Stimulated activated CD4-positive, alpha-beta T cell treated with anti-CD3 and anti-CD28 coated beads, Interleukin-1b, Interleukin-23, amount 100 ng/mL, for 1 hour (primary cell): Measurements from ENCODE around the gene MAN1A1.

Source experiments
- DNase-seq, 2 donors: peaks; one replicate each; pipeline ENCODE4 v3.0.0-alpha.2; 2020; ENCODE audit warnings: low read depth in 2 of 2

MAN1A1 gene

DNA sequence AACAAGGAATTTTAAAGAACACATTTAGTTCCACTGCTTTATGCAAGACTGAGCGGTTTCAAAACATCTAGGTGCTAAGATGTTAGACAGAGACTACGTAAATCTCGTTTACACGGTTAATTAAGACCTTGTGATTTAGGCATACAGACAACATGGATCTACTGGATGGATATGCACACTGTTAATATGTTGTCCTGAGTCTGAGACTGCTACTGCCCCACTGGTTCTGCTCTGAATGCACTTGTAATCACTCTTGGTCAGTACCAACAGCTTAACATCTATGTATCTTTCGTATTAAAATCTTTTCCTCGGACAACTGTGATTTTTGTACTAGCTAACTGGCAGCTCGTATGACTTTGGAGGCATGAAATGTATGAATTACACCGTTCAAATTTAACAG is 3.1 kb downstream of the MAN1A1 start:
- no peak for DNase-seq

DNA sequence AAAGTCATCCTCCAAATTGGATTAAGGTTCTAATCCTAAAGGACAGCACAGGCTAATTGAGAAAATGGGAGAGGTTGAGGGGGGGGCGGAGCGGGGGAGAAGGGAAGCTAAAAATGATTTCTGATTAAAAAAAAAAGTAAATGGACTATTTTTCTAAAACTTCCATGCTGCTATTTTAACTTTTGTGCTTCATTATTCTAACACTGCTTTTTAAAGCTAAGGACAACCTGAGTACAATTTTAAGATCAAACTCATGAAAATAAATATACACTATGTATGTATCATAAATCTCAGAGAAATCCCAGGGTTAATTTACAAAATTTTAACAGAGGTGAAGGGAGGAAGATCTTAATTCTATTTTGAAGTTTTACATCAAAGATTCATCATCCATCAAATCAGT is 4.4 kb downstream of the MAN1A1 start:
- DNase-seq: no peak

DNA sequence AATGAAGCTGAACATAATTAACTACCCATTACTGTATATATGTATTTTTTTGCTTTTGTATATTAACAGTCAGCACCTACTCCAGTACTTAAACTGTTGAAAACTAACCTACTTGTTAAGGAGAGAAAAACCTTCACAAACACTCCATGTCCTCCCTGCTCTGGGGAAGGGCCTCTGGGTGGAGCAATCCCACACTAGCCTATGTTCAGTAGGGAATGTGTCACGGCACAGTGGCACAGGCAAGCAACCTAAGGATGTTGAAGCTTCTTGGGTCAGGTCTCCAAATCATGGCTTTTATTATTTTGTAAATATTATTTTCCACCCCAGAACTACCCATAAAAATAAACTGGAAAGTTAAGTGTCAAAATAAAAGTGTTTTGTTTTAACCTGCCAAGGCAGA is 5.3 kb downstream of the MAN1A1 start:
- no peak for DNase-seq

DNA sequence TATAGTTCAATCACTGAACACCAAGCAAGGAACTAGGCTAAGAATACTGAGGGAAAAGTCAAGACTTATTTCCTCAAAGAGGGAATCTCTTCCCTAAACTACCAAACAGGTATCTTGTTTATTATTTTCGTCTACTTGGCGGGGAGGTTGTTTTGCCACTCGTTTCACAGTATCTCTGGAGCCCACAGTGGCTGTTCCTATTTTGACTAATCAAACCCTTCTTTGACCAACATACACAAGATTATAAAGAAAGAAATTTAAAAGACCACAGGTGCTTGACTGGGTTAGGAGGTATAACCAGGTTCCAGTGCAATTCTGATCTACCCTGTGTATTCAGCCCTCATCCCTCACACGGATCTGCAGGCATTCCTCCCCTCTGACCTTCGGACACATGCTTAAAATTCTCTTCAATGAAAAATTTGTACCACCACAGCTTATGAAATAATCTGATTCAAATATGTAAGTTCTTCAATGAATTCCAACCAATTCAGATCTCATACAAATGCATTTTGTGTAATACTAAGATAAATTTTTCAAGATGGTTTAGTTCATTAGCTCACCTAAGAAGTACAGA is 5.9 kb downstream of the MAN1A1 start:
- DNase-seq: no peak

DNA sequence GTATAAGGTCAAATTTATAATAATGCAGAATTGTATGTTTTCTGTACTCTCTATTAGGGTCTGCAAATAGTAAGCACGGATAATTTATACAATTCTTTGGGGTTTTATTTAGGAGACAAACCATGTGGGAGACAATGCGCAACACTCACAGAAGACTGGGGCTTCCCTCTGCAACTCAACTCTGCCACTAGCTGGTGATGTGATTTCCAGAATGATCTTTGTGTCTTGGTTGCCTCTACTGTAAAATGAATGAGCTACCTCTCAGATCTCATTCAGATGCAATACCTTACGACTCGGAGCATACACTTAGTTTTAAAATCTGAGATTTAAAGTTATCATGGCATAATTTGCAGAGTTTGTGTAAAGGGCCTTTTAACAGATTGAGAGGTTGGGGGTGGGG is 6.4 kb downstream of the MAN1A1 start:
- no peak for DNase-seq

DNA sequence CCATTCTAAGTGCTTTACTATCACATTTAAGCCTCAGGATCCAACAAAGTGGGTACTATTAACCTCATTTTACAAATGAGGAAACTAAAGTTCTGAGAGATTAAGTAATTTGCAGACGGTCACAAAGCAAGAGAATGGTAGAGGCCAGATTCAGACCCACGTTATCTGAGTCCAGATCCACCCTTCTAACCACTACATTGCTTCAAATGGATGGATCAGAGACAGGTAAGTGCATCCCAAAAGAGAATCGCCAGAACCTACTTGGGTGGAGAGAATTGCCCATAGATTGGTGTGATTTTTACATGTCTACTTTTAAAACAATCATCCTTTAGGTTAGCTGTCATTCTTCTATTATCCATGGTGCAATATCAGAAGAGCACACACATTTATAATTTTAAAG is 7.1 kb downstream of the MAN1A1 start:
- DNase-seq: no peak

DNA sequence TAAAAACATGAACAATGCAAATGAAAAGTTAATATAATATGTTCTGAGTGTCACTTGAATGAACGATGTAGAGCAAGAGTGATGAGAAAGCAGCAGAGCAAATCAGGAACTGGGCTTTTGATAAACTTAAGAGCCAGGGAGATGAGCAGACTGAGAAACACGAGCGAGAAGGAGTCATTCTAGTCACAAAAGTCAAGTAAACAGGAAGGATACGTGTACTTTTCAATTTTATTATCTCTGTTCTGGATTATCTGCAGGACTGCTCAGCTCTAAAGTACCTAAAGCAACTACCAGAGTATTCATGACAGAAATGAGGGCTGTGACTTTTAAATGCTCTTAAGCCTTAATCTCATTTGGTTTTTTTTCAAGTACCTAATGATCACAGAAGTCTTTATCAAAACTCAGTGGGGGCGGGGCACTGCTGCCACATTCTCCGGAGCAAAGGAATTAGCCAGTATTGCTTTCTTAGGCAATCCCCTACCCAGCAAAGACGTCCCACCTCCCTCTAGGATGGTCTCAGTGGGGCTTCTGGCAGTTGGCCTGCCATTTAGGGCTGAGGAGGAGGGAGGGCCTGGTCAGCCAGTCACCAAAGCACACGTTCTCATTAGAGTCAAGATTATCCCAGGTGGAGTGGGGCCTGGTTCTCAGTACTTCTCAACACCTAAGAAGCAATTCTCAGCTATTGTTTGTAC is 8.6 kb downstream of the MAN1A1 start:
- no peak for DNase-seq

DNA sequence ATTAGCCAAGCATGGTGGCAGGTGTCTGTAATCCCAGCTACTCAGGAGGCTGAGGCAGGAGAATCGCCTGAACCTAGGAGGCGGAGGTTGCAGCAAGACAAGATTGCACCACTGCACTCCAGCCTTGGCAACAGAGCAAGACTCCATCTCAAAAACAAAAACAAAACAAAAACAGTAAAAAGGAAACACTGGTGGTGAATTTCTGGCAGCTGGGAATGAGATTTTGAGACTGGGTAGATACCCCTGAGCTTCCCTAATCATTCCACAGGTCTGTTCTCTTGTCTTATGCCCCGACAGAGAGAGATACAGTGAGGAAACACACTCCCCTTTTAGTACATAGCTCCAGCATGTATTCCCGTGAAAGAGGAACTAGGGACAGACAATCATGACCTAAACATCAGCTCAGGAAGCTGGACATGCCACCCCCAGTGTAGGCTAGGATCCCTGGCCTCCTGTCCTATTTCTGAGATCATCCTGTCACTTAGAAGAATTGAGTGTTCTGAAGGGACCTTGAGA is 9.6 kb downstream of the MAN1A1 start:
- DNase-seq: no peak

DNA sequence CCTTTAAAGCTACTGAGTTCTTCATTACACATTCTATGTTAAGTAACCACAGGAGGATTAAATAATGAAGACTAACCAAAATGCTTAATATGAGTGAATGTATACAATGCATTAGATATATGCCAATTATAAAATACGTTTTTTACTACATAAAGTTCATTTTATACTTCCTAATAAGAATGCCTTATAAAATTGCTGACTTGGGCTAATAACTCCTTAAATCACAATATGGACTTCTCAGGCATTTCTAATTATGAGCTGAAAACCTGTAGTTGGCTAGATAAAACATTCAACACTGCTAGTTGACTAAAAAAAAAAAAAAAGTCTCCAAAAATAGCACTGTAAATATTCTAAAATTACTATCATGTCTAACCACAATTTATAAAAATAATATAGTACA is 11.8 kb downstream of the MAN1A1 start:
- DNase-seq: no peak

DNA sequence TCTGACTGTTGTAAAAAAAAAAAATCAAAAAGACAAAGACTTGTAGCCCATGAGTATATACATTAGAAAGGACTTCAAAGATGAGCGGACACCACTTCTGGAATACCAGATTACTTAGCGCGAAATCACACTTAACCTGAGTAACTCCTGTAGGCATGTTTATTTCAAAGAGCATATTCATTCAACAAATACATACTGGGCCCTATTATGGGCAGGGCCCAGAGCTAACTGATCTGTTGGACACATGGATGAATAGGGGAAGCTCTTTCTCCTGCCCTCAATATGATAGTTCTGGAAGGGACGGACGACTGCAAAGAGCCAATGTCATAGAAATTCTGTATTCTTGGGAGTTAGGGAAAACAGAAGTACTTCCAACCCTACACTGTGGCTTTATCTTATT is 12.3 kb downstream of the MAN1A1 start:
- DNase-seq: no peak

DNA sequence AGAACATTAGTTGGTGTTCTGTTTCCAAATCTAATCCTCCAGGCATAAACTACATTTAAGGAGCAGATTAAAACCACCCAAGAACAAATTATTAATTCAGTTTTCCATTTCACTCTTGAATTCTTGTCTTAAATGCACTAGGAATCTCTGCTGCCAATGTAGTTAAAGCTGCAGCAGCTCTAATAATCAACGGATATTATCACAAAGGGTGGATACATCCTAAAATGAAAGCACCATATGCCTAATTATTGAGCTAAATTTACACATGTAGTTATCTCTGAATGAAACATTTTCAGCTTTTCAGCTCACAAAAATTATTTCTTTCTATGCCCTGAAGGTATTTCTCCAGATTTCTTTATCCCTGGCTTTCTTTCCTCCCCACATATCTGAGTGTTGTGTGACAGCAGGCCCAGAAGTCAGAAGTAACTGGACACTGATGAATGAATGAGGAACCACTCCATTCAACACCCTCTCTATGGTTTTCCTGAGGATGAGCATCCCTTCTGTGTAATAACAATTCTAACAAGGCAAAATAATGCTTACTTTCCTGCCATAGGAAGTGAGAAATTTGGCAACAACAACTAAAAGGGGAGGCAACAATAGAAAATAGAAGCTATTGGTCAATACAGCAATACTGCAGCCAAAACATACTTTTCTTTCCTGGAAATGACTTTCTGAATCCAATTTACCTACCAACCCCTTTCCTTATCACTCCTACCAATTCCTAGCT is 14.9 kb downstream of the MAN1A1 start:
- DNase-seq: no peak

DNA sequence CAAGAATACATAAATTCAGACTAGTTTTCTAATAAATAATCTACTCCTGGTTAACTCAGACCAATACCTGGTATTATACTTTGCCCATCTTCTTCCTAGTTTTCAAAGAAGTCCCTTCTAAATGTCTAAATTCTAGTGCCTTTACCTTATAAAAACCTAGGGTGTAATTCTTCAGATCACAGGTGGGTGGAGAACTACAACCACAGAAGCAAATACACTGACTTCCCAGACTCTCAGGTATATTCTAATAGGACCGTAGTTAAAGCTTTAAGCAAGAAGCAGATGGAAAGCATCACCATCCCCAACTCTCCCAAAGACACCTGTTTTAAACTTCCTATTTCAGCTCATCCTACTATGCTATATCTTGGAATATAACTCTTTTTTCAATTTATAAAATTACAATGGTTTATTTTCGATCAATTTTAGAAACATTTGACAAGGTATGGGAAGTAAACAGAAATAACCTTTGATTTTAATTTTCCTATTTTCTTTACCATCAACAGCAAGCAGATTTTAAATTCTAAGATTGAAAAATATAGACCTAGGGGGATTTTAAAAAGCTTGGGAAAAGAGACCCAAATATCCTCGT is 15.8 kb downstream of the MAN1A1 start:
- no peak for DNase-seq

DNA sequence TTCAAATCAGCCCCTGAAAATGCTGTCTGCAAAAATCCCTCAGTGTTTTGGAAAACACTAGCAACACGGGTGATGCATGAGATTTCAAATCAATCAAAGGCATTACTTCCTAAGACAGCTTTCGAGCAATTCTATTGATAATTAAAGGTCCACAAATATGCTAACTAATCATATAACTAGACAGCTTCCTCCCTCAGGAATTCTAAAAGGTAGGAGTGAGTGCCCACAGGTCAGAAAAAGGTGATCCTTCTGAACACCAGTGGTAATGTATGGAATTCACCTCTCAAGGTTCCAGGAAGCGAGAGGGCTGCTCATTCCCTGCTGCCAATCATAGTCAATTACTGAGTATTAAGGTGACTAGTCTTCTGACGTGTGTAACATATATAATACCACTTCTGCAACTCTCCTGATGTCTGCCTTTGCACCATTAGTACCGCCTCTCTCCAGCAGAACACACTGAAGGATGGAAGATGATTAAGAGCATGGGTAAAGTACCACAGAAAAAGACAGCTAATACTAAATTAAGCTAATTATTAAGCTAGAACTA is 16.4 kb downstream of the MAN1A1 start:
- no peak for DNase-seq

DNA sequence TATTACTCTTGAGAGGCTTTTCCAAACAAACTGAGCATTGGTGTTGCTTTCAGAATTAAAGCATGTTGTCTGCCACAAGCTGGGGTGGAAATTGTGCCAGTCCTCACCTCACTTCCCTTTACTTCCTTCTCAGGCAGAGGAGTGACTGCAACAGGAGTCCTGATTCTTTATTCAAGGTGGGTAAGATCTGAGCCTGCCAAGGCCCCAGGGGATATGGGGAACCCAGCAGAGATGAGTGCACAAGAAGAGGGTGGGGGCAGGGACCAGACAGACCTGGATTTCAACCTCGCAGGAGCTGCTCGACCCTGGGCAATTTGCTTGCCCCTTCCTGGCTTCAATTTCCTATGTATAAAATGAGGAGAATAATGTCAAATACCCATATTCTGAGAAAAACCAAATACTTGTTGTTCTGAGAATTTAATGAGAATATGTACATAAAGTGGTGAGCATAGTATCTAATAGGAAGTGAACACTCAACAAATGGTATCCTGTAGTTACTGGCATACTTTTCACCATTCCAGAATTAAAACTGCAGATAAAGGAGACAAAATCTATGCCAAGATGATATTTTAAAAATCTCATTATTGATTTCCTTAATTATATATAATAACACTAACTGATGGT is 17.8 kb downstream of the MAN1A1 start:
- no peak for DNase-seq

DNA sequence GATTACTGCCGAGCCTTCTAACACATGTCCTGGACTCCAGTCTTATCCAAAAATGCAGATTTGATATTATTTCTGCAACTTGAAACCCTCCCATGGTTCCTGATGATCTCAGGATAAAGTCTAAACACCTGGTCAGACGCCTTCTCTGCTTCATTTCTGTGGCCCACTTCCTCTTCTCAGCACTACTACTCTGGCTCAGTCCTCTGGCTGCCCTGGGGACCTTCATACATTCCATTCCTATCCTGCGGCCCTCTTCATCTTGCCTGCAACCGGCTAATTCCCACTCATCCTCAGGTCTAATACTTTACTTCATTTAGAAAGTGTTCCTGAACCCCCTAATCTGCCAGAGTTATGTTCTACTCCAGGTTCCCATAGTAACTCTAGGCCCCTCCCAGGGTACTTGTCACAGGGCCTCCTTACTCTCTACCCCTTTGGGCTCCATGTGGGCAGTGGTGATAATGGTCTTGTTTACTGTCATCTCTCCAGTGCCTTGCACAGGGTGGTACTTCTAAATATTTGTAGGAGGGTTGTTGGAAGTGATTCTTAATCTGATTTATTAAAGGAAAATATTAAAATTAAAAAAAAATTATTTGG is 18.9 kb downstream of the MAN1A1 start:
- no peak for DNase-seq

DNA sequence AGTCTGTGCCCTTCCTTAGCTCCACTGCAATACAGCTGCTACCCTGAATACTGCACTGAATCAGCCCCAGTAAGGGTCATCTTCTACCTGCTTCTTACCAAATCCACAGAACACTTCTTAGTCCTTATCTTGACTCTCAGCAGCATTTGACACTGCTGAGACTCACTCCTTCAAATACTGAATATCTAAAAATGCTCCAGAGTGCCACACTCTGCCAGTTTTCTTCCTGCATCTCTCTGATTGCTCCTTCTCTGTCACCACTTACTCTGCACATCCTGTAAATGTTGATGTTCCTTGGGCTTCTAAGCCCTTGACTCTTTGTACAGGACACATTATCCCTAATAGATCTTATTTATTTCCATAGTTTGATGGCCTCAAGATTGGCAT is 19.8 kb downstream of the MAN1A1 start:
- no peak for DNase-seq

DNA sequence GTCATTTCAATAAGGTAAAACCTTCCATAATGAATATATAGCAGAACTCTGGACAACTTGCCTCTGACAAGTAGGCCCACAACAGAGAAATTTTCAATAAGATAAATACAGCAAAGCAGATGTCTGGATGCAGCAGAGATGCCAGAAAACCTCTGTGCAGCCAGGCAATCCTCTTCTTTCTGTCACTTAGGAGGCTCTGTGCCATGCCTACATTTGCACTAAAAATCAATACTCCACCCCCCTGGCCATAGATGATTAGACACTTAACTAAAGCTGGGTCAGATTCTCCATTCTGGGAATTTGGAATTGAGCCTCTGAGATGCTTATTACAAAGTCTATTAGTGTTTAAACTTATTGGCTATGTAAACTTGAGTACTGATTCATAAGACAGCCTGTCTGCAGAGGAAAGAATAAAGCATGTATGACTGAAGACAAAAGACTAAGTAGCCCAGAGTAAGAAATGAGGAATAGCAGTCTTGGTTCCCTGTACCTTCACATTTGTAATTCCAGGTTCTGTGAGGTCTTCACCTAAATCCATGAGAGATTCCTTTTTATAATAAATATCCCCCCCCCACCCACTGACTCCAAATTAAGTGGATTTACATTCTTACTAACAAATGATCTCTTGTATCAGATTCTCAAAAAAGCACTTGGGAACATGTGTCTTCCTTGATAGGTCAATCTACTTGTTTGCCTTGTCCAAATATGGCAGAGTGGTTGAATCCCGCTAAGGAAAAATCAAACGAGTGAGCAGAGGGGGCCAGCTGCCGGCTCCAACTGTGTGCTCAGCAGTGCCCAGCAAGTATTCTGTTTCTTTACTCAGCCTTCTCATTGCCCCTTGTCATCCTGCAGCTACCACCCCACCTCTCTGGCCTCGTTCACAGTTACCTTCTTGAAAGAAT is 20.4 kb downstream of the MAN1A1 start:
- DNase-seq: no peak

DNA sequence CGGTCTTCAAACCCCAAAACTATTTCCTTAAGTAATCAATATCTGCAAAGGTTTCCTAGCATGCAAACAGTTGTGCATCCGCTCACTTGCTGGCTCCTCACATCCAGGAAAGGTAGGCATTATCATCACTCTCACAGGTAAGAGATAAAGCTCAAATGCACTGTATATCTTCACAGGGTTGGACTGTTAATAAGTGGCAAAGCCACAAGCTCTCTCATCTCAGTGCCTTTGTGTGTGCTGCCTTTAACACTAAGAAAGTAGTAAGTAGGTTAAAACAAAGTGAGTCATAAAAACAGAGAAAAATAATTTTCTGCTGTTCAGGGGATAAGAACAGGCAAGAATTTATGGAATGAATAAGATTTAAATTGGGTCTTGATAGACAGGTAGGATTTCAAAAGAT is 21.3 kb downstream of the MAN1A1 start:
- DNase-seq: no peak

DNA sequence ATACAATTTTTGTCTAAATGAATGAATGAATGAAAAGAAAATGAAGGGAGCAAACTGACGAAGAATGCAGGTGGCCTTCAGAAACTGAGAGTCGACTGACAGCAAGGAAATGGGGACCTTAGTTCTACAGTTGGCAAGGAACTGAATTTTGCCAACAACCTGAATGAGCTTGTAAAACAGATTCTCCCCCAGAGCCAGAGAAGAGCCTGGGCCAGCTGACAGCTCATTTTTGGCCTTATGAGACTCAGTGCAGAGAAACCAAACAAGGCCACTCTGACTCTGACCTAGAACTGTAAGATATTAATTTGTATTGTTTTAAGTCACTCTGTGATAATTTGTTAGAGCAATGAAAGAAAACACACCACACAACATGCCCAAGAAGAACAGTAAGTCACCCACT is 21.8 kb downstream of the MAN1A1 start:
- no peak for DNase-seq

DNA sequence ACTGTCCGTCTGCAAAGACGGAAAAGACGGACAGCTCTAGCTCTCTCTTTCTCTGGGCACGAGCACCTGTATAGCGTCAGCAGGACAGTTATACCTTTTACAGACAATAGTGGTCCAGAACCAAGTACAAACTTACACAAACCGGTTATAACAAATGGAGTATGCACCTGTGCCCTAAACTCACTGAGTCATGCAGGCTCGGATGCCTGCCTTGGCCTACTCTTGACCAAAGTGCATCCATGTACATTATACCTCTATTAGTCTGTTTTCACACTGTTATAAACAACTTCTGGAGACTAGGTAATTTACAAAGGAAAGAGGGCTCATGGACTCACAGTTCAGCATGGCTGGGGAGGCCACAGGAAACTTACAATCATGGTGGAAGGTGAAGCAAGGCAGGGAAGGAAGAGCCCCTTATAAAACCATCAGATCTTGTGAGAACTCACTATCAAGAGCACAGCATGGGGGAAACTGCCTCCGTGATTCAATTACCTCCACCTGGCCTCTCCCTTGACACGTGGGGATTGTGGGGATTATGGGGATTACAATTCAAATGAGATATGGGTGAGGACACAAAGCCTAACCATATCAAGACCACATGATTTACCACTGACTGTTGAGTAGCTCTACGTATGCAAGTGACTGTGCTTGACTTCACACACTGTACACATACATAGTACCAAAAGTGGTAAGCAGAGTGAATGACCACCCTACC is 23.1 kb downstream of the MAN1A1 start:
- no peak for DNase-seq
